Endothelial cell of umbilical vein (primary cell): ENCODE measurements around the gene KPNA1.

ENCODE experiments used
- CTCF ChIP-seq, 2 donors: IDR thresholded peaks; 1 replicate in 1 of 2; 2 replicates in 1 of 2; pipeline ENCODE4 v1.5.1; 2011; ENCODE audit warnings: low read length in 2 of 2, mild to moderate bottlenecking in 2 of 2, moderate library complexity in 2 of 2, control low read depth in 1 of 2, inconsistent platforms in 1 of 2, low read depth in 1 of 2; ENCODE audit not compliant: insufficient read depth in 1 of 2; ENCODE audit errors: extremely low read depth in 1 of 2
- EZH2 ChIP-seq: IDR thresholded peaks from 2 replicates; pipeline ENCODE4 v1.6.1; 2012; ENCODE audit warnings: borderline replicate concordance, low read depth, mild to moderate bottlenecking, moderate library complexity, low read length, inconsistent platforms; ENCODE audit not compliant: severe bottlenecking
- FOS ChIP-seq: IDR thresholded peaks from 2 replicates; pipeline ENCODE4 v1.6.1; 2011; ENCODE audit warnings: mild to moderate bottlenecking, low read length, moderate library complexity, borderline replicate concordance; ENCODE audit not compliant: insufficient read depth
- MAX ChIP-seq: IDR thresholded peaks from 2 replicates; pipeline ENCODE4 v1.6.1; 2011; ENCODE audit not compliant: insufficient read depth, insufficient read length
- POLR2A ChIP-seq: IDR thresholded peaks from 2 replicates; pipeline ENCODE4 v1.6.1; 2012; ENCODE audit warnings: low read depth, mild to moderate bottlenecking, control low read depth, low read length
- POLR2AphosphoS5 ChIP-seq: IDR thresholded peaks from 2 replicates; pipeline ENCODE4 v1.6.1; 2012; ENCODE audit warnings: low read depth, mild to moderate bottlenecking, control low read depth, low read length, moderate library complexity; ENCODE audit not compliant: insufficient read depth

DNA sequence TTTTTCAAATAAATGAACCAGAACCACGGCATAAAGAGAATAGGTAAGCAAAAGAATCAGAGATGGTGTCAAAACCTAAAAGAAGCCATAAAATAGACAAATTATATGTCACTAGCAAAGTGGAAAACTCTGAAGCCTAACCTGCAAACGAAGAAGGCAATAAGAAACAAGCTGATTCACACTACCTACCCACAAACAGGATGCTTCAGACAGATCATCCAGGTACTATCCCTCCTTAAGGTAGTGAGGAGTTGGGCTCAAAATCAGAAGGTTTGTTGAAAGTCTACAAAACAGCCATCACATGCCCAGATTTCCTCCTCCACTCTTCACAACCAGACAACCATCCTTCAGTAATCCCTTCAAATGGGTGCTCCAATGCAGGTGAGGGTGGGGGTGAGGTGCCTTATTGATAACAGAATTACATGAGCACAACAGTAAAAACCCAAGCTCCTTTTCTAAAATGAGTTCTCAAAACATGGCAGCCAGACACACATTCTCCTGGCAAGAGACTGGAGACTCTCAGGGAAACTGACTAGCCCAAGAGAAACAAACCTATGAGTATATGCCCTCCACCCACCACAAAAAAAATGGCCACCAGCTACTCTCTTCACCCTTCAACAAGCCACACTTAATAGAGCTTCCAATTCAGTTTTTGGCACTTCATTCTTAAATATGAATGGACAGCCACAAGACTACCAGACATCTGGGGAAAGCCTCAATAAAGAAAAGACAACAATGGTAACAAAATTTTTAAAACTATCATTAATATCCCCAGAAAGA, 6.4 kb downstream of the KPNA1 start:
- TF ChIP-seq CTCF (IDR thresholded peaks at IDR 0.05; ENCODE audit: extremely low read depth in 1 of 2, insufficient read depth in 1 of 2, low read depth in 1 of 2, low read length in 2 of 2) (no peak), EZH2 (no peak), POLR2A (no peak), POLR2AphosphoS5 (no peak), FOS (no peak), MAX (no peak)
